Measurements from ENCODE around the gene GPHA2. TPM values are rescaled to one million over a fixed set of nuclear protein-coding genes. Genes with fewer than 3 reads are reported as not detected.

The GPHA2 gene
- total and polyA plus RNA-seq, 2 of the 13 experiments (the other 11 are each of a cell fraction or from before 2014, with no cell fraction given), result 13.0 to 19.1 TPM

GRCh38 chr11:64916775-64917662 lies 18.7 kb downstream of the GPHA2 start, which contains the start of gene ATG2A (continued):
- TF ChIP-seq ARID5B (CRISPR knock-in tag; IDR thresholded peaks at IDR 0.05) (no peak), HNRNPH1 (optimal IDR thresholded peaks at IDR 0.05; ENCODE audit: low read depth, low read length) (no peak), HOMEZ (CRISPR knock-in tag; IDR thresholded peaks at IDR 0.05; ENCODE audit: low read depth) (no peak; the same call in 1 of the 2 replicates), IRF1 (CRISPR knock-in tag; IDR thresholded peaks at IDR 0.05; ENCODE audit: low read depth) (no peak), CEBPZ (IDR thresholded peaks at IDR 0.05; ENCODE audit: low read length) (no peak), ARHGAP35 (CRISPR knock-in tag; IDR thresholded peaks at IDR 0.05; ENCODE audit: borderline replicate concordance) (0 out of 2 replicates have a peak, but pooled peaks have one; percentile 41), MAZ (IDR thresholded peaks at IDR 0.05; ENCODE audit: borderline replicate concordance, low read depth, low read length) (no peak), MAZ (CRISPR knock-in tag; IDR thresholded peaks at IDR 0.05; ENCODE audit: low read depth) (peak; percentile 33), ZFP41 (CRISPR knock-in tag; IDR thresholded peaks at IDR 0.05; ENCODE audit: borderline replicate concordance) (no peak), ZNF747 (CRISPR knock-in tag; IDR thresholded peaks at IDR 0.05; ENCODE audit: borderline replicate concordance) (no peak), ZNF12 (CRISPR knock-in tag; IDR thresholded peaks at IDR 0.05) (peak; percentile 55; the same call in 1 of the 2 replicates)
- TF ChIP-seq, protein P1, sequence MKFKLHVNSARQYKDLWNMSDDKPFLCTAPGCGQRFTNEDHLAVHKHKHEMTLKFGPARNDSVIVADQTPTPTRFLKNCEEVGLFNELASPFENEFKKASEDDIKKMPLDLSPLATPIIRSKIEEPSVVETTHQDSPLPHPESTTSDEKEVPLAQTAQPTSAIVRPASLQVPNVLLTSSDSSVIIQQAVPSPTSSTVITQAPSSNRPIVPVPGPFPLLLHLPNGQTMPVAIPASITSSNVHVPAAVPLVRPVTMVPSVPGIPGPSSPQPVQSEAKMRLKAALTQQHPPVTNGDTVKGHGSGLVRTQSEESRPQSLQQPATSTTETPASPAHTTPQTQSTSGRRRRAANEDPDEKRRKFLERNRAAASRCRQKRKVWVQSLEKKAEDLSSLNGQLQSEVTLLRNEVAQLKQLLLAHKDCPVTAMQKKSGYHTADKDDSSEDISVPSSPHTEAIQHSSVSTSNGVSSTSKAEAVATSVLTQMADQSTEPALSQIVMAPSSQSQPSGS (CRISPR knock-in tag; IDR thresholded peaks at IDR 0.05), result peak; percentile 68

All from HepG2 (cell line).